ENCODE results near the gene ZNF224. TPM values are rescaled to one million over a fixed set of nuclear protein-coding genes. Genes with fewer than 3 reads are reported as not detected.

The ZNF224 gene
- total and polyA plus RNA-seq, 2 of the 8 experiments (the other 6 are each of a cell fraction or from before 2014, with no cell fraction given) = 3.7 to 17.2 TPM

DNA sequence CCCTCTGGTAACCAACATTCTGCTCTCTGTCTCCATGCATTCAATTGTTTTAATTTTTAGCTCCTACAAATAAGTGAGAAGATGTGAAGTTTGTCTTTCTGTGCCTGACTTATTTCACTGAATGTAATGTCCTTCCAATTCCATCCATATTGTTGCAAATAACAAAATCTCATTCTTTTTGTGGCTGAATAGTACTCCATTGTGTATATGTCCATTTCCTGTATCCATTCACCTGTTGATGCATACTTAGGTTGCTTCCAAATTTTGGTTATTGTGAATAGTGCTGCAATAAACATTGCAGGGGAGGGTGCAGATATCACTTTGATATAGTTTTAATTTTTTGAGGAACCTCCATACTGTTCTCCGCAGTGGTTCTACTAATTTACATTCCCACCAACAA, 24.7 kb upstream of the ZNF224 start:
- no peak overlapping the region for H2BK12ac ChIP-seq (ENCODE audit: low read depth, low read length)
- no peaks in the 10 kb centered on the region for H4K20me1 ChIP-seq (replicated peaks in 1 of 2; ENCODE audit: control insufficient read depth in 1 of 2, insufficient read depth in 2 of 2, low read length in 2 of 2)
- no peaks in the 10 kb centered on the region for H3K79me1 ChIP-seq (ENCODE audit: low read depth, low read length)
- peaks cover 9% of the 10 kb centered on the region for H3K23me2 ChIP-seq (ENCODE audit: low read depth, low read length)
- no peak overlapping the region for H3K18ac ChIP-seq (ENCODE audit: extremely low read depth, low read length)
- H3K36me3 ChIP-seq (ENCODE audit: control insufficient read depth in 2 of 4, insufficient read depth in 4 of 4, low read length in 3 of 4) = peaks cover 3 to 31% (median 19%) of the 10 kb centered on the region in 4 experiments; a peak in 5 of 8 replicates
- DNase-seq (ENCODE audit: low read depth in 1 of 2, low spot score in 2 of 2) (no peak), FAIRE-seq (no peak)
- no peaks in the 10 kb centered on the region; a peak in 1 of 4 replicates for H3K79me2 ChIP-seq (ENCODE audit: control insufficient read depth in 1 of 2, insufficient read depth in 2 of 2, low read length in 2 of 2)
- no peak overlapping the region for H3K4me2 ChIP-seq (ENCODE audit: insufficient read depth in 1 of 2, low read depth in 2 of 2, low read length in 2 of 2)
- no peak overlapping the region for H3K4ac ChIP-seq (replicated peaks; ENCODE audit: insufficient read length, low read depth, low read length)
- H2AK5ac ChIP-seq (ENCODE audit: low read depth, low read length) = no peak overlapping the region
- no peak overlapping the region for H3K56ac ChIP-seq (replicated peaks; ENCODE audit: insufficient read length, low read depth, low read length)
- no peak overlapping the region for H3K27ac ChIP-seq (ENCODE audit: low read depth, low read length)
- POLR2A ChIA-PET (ENCODE audit: partially characterized antibody) = interaction anchor here (1.4 to 1.5 kb wide), 3 partner anchors 8 to 12 kb away, joined by 3 read pairs; no protein-coding TSS in a partner anchor
- no peak overlapping the region for H3K9ac ChIP-seq (replicated peaks in 1 of 4; ENCODE audit: extremely low read depth in 1 of 4, low read depth in 3 of 4, low read length in 3 of 4)
- H3K9me3 ChIP-seq (ENCODE audit: insufficient read depth in 2 of 2, low read depth in 1 of 2, low read length in 1 of 2) = peaks cover 26 to 29% of the 10 kb centered on the region in 2 experiments
- no peak overlapping the region for H2BK15ac ChIP-seq (ENCODE audit: low read length)
- H2AFZ ChIP-seq (ENCODE audit: low read length) = no peak overlapping the region
- H4K91ac ChIP-seq (replicated peaks; ENCODE audit: insufficient read length, low read length) = no peak overlapping the region
- H3K27me3 ChIP-seq (replicated peaks in 1 of 4; ENCODE audit: control insufficient read depth in 3 of 4, extremely low read depth in 1 of 4, insufficient read depth in 3 of 4, low read length in 3 of 4) = peaks cover 0 to 5% (median 2%) of the 10 kb centered on the region in 4 experiments; a peak in 3 of 7 replicates
- CTCF ChIA-PET (ENCODE audit: partially characterized antibody) = interaction anchor here (1.5 kb wide), 1 partner anchor 11 kb away, joined by 5 read pairs; no protein-coding TSS in a partner anchor
- peaks cover 0 to 1% (median 0%) of the 10 kb centered on the region in 4 experiments; a peak in 2 of 7 replicates for H3K4me1 ChIP-seq (replicated peaks in 1 of 4; ENCODE audit: control insufficient read depth in 3 of 4, insufficient read depth in 4 of 4, low read length in 3 of 4)
- H2BK5ac ChIP-seq (ENCODE audit: low read depth, low read length) = no peak overlapping the region
- no peak overlapping the region for H3K23ac ChIP-seq (ENCODE audit: insufficient read length)
- no peak overlapping the region for H2BK120ac ChIP-seq (replicated peaks; ENCODE audit: low read depth, low read length)
- H4K8ac ChIP-seq (ENCODE audit: extremely low read depth, insufficient read depth, low read length) = no peak overlapping the region
- H4K5ac ChIP-seq (ENCODE audit: insufficient read length, low read depth, low read length) = no peak overlapping the region
- H2BK20ac ChIP-seq (ENCODE audit: low read length) = no peak overlapping the region
- no peak overlapping the region for H3K14ac ChIP-seq (ENCODE audit: insufficient read length)
- WGBS, 2 experiments (ENCODE audit: extremely low coverage in 1 of 2, insufficient coverage in 1 of 2, insufficient read length in 1 of 2, insufficient replicate concordance in 2 of 2, low coverage in 1 of 2, low lambda C conversion rate in 2 of 2, missing lambda C conversion rate in 1 of 2) = 75% methylated on average over 1 of the region's 1 CpG; no CpG with 5 or more reads in 1 of the 2 experiments
- no peak overlapping the region for H3K4me3 ChIP-seq (ENCODE audit: extremely low read depth in 1 of 4, insufficient read depth in 2 of 4, low read depth in 3 of 4, low read length in 4 of 4)
- TF ChIP-seq BACH1 (IDR thresholded peaks at IDR 0.05; ENCODE audit: low read length) = no peak

Measured in H1 (cell line).